Activated T-helper 1 cell treated with anti-CD3 and anti-CD28 coated beads, Interleukin-12 subunit alpha, Interleukin-12 subunit beta, Interleukin-2, Interleukin-4 antibody, amounts not matched to agents 30 ng/mL and 10 ng/mL and 1 ng/mL, durations not matched to agents 14 hours and 24 hours and 36 hours (primary cell): ENCODE results near the gene PRR33. TPM values are rescaled to one million over a fixed set of nuclear protein-coding genes. Genes with fewer than 3 reads are reported as not detected.

Experiments used
- DNase-seq: peaks from one replicate; pipeline ENCODE4 v3.0.0; 2021; ENCODE audit warnings: low spot score
- H3K27ac Mint-ChIP-seq: one replicate; pipeline ENCODE4 v1.8.0; 2021; ENCODE audit warnings: mild to moderate bottlenecking, mixed read lengths
- H3K27me3 Mint-ChIP-seq: one replicate; pipeline ENCODE4 v1.8.0; 2022; ENCODE audit warnings: mild to moderate bottlenecking, moderate library complexity, mixed read lengths; ENCODE audit not compliant: insufficient read depth
- H3K36me3 Mint-ChIP-seq: one replicate; pipeline ENCODE4 v1.8.0; 2021; ENCODE audit warnings: low read depth, mixed read lengths
- H3K4me1 Mint-ChIP-seq: one replicate; pipeline ENCODE4 v1.8.0; 2021; ENCODE audit warnings: low read depth, mixed read lengths
- H3K4me3 Mint-ChIP-seq: one replicate; pipeline ENCODE4 v1.8.0; 2021; ENCODE audit warnings: mild to moderate bottlenecking, moderate library complexity, mixed read lengths
- H3K9me3 Mint-ChIP-seq: one replicate; pipeline ENCODE4 v1.8.0; 2021; ENCODE audit warnings: mixed read lengths
- intact Hi-C: fragments of 100-400 bp; cut with micrococcal nuclease; formaldehyde crosslinking; loops from one replicate; pipeline ENCODE4 v1.15.1; 2024
- total RNA-seq: library from RNA; stranded (reverse); gene quantifications from 2 replicates; pipeline ENCODE4 v1.2.3, GENCODE V29; 2022

Gene PRR33
- total RNA-seq, 1 donor from 2014 or later: 0.05 TPM

GRCh38 chr11:1853376-1854131 lies 38.1 kb downstream of the PRR33 start:
- H3K9me3 Mint-ChIP-seq: no peaks in the 10 kb centered on the region
- H3K4me3 Mint-ChIP-seq: peak overlapping the region; percentile 98
- H3K27ac Mint-ChIP-seq: peak overlapping the region; percentile 99
- peaks cover 7% of the 10 kb centered on the region for H3K36me3 Mint-ChIP-seq
- H3K4me1 Mint-ChIP-seq: peaks cover 53% of the 10 kb centered on the region
- no peaks in the 10 kb centered on the region for H3K27me3 Mint-ChIP-seq
- DNase-seq: no peak
- intact Hi-C loops: loop anchor here (2.0 to 10.0 kb wide), 8 partner anchors 15 to 1141 kb away; partner anchors contain the start of genes CD81, CTSD, NAP1L4 and TNNI2

DNA sequence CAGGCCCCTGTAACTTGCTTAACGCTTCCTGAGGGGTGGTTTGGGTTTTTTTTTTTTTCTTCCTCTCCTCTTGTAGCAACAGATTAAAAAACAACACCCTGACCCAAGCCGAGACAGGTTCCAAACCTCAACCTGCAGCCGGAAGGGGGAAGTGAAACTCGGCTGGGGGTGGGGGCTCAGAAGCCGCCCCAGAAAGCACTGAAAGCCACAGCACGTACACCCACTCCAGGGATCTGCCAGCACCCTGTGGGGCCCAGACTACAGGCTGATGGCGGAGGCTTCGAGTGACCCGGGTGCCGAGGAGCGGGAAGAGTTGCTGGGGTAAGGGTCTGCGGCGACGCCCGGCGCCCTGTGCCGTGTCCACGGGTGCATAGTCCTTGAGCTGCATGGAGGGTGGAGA lies 38.8 kb downstream of the PRR33 start, which contains the start of gene LSP1:
LSP1 (plus strand) TSS at position 208 of the 400 bp plus-strand sequence; CDS start at position 269, 61 bp downstream.
- no peaks in the 10 kb centered on the region for H3K27me3 Mint-ChIP-seq
- intact Hi-C loops: loop anchor here (1.0 to 10.0 kb wide), 7 partner anchors 14 to 1142 kb away; partner anchors contain the start of genes CD81, CTSD, NAP1L4 and TNNI2
- peak within 1 kb of the TSS; percentile 99 for H3K27ac Mint-ChIP-seq
- H3K9me3 Mint-ChIP-seq: no peaks in the 10 kb centered on the region
- H3K4me1 Mint-ChIP-seq: peaks cover 53% of the 10 kb centered on the region
- peaks cover 7% of the 10 kb centered on the region for H3K36me3 Mint-ChIP-seq
- DNase-seq: peak; percentile 84
- H3K4me3 Mint-ChIP-seq: peak within 1 kb of the TSS; percentile 98

DNA sequence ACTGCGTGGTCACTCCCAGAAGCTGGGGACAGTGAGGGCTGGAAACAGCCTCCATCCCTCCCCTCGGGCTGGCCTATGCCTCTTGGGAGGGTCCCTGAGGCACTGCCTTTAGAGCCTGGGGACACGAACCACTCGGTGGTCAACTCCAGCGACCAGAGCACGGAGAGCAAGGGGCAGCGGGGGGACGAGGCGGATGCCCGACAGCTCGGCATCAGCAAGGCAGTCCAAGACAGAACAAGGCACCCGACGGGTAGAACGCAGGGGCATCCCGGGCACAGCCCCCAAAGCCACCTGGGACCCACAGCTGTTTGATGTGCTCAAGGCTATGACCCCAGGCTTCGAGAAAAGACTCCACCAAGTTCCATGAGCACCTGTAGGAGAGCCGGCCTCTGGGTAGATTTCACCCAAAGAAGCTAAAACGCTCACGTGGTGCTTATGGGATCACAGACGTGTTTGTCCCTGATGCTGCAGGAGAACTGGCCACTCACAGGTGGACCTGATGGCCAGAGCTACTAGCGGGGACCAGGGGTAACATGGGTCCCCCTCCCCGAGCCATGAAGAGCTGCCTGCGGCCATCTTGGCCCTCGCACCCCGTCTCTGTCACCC lies 39.3 kb downstream of the PRR33 start:
- no peak for DNase-seq
- peaks cover 7% of the 10 kb centered on the region for H3K36me3 Mint-ChIP-seq
- no peaks in the 10 kb centered on the region for H3K9me3 Mint-ChIP-seq
- H3K27me3 Mint-ChIP-seq: peaks cover 2% of the 10 kb centered on the region
- H3K4me3 Mint-ChIP-seq: peak overlapping the region; percentile 98
- intact Hi-C loops: loop anchor here (1.0 to 10.0 kb wide), 7 partner anchors 14 to 1142 kb away; partner anchors contain the start of genes CD81, CTSD, NAP1L4 and TNNI2
- peak overlapping the region; percentile 99 for H3K27ac Mint-ChIP-seq
- peaks cover 55% of the 10 kb centered on the region for H3K4me1 Mint-ChIP-seq

DNA sequence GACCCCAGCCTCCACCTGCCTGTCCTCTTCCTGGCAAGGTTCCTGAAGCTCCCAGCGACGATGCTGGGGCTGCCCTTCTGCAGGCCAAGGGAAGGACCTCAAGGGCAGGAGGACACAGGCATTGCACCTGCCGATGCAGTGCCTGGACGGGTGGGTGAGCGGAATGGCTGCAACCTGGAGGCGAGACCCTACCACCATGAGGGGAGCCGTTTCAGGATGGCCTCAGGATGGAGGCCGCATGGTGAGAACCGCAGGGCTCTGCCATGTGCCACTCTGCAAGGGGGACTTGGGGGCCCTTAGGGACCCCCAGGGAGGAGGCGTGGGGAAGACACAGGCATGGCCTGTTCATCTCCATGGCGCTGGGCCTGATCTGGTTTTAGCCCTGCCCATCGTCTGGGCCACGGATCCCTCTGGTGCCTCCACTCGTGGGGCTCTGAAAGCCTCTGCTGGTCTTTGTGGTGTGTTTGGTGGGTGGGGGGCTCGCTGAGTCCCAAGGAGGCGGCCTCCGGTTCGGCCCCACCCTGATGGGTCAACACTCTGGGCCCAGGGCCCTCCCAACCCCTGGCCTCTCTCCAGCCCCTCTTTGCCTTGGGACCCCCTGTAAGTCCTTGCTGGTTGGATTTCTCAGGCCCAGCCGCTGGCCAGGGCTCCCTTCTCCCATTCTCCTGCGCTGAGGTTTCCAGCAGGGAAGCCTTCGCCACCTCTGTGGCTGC lies 40.1 kb downstream of the PRR33 start:
- Mint-ChIP-seq H3K36me3 (peaks cover 7% of the 10 kb centered on the region), H3K9me3 (no peaks in the 10 kb centered on the region), H3K4me1 (peaks cover 61% of the 10 kb centered on the region), H3K27me3 (peaks cover 2% of the 10 kb centered on the region), H3K4me3 (peak overlapping the region; percentile 98), H3K27ac (peak overlapping the region; percentile 99)
- intact Hi-C loops: loop anchor here (1.0 to 10.0 kb wide), 8 partner anchors 13 to 1143 kb away; partner anchors contain the start of genes CD81, CTSD, NAP1L4 and TNNI2
- DNase-seq: no peak

- no peak for DNase-seq
- Mint-ChIP-seq H3K4me3 (no peak overlapping the region), H3K27me3 (peaks cover 2% of the 10 kb centered on the region), H3K4me1 (peaks cover 78% of the 10 kb centered on the region), H3K9me3 (no peaks in the 10 kb centered on the region), H3K27ac (peak overlapping the region; percentile 6), H3K36me3 (peaks cover 3% of the 10 kb centered on the region)
- intact Hi-C loops: no loop called here
Measured at GRCh38 chr11:1848640-1849430, 42.9 kb downstream of the PRR33 start.

DNA sequence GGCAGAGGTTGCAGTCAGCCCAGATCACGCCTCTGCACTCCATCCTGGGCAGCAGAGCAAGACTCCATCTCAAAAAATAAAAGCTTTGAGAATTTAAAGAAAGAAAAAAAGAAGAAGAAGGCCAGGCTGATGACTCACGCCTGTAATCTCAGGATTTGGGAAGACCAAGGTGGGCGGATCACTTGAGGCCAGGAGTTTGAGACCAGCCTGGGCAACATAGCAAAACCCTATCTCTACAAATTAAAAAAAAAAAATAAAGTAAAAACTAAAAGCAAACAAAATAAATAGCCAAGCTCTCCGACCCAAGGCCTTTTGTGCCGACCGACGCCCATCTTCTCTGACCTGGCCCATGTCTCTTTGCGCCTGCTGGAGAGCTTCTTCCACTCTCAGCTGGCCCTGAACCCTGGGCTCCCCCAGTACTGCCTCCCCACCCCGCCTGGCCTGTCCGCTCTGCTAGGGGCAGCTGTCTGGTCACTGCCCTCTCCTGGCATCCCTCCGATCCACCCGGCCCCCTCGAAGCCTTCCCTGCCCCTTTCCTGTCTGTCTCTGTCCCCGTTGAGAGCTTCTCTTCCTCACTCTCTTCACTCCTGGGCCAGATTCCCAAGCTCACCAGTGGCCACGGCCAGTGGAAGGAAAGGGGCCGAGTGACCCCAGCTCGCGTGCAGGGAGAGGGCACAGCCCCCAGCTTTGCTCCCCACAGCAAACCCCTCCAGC lies 43.6 kb downstream of the PRR33 start:
- Mint-ChIP-seq H3K4me3 (no peak overlapping the region), H3K36me3 (peaks cover 3% of the 10 kb centered on the region), H3K27ac (peak overlapping the region; percentile 46), H3K27me3 (peaks cover 2% of the 10 kb centered on the region), H3K4me1 (peaks cover 78% of the 10 kb centered on the region), H3K9me3 (no peaks in the 10 kb centered on the region)
- intact Hi-C loops: no loop called here
- DNase-seq: no peak

GRCh38 chr11:1847006-1847735 lies 44.5 kb downstream of the PRR33 start:
- DNase-seq: no peak
- intact Hi-C loops: no loop called here
- Mint-ChIP-seq H3K27ac (peak overlapping the region; percentile 62), H3K27me3 (peaks cover 2% of the 10 kb centered on the region), H3K9me3 (no peaks in the 10 kb centered on the region), H3K4me3 (no peak overlapping the region), H3K36me3 (no peaks in the 10 kb centered on the region), H3K4me1 (peaks cover 70% of the 10 kb centered on the region)

GRCh38 chr11:1846453-1846932 lies 45.2 kb downstream of the PRR33 start:
- Mint-ChIP-seq H3K9me3 (no peaks in the 10 kb centered on the region), H3K4me3 (no peak overlapping the region), H3K27me3 (peaks cover 2% of the 10 kb centered on the region), H3K4me1 (peaks cover 63% of the 10 kb centered on the region), H3K36me3 (no peaks in the 10 kb centered on the region), H3K27ac (peak overlapping the region; percentile 56)
- intact Hi-C loops: no loop called here
- DNase-seq: no peak

- Mint-ChIP-seq H3K4me3 (peak overlapping the region; percentile 62), H3K27me3 (peaks cover 2% of the 10 kb centered on the region), H3K4me1 (peaks cover 56% of the 10 kb centered on the region), H3K27ac (peak overlapping the region; percentile 79), H3K9me3 (no peaks in the 10 kb centered on the region), H3K36me3 (no peaks in the 10 kb centered on the region)
- intact Hi-C loops: no loop called here
- DNase-seq: no peak
Measured at GRCh38 chr11:1845561-1846452, 45.9 kb downstream of the PRR33 start.

DNA sequence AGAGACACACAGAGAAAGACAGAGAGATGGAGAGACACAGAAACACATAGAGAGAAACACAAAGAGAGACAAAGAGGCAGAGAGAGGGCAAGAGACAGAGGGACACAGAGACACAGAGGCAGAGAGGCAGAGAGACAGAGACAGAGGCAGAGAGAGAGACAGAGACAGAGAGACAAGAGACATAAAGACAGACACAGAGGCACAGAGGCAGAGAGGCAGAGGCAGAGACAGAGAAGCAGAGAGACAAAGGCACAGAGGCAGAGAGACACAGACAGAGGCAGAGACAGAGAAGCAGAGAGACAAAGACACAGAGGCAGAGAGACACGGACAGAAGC lies 46.6 kb downstream of the PRR33 start:
- DNase-seq: no peak
- Mint-ChIP-seq H3K27me3 (peaks cover 2% of the 10 kb centered on the region), H3K4me1 (peaks cover 48% of the 10 kb centered on the region), H3K4me3 (peak overlapping the region; percentile 62), H3K36me3 (no peaks in the 10 kb centered on the region), H3K27ac (peak overlapping the region; percentile 79), H3K9me3 (no peaks in the 10 kb centered on the region)
- intact Hi-C loops: no loop called here
